Middle frontal gyrus (tissue), 1 donor: ENCODE data around the gene MPI.
"Not testable (repeated sequence)": the region's sequence is repeated elsewhere in the genome, so short reads cannot be mapped to it uniquely, and the experiment has no call there.

Experiments used
- DNase-seq: peaks from one replicate; pipeline ENCODE4 v3.0.0-alpha.2; 2015; ENCODE audit warnings: low spot score; ENCODE audit errors: extremely low spot score

MPI gene

GRCh38 chr15:74891469-74891868 is 1.6 kb downstream of the MPI start:
- no peak for DNase-seq

- no peak for DNase-seq
These were observed 2.5 kb downstream of the MPI start for GRCh38 chr15:74892313-74892712.

- no peak for DNase-seq
These were observed 3.1 kb downstream of the MPI start for GRCh38 chr15:74892931-74893330.

- DNase-seq, result no peak
These were observed 3.8 kb downstream of the MPI start for GRCh38 chr15:74893627-74894026.

GRCh38 chr15:74894383-74894782 is 4.5 kb downstream of the MPI start:
- DNase-seq, result not testable (repeated sequence)

- no peak for DNase-seq
These were observed 6.0 kb downstream of the MPI start for GRCh38 chr15:74895830-74896229.

- DNase-seq, result no peak
These were observed 6.5 kb downstream of the MPI start for GRCh38 chr15:74896316-74896715.

- no peak for DNase-seq
These were observed 7.5 kb downstream of the MPI start for GRCh38 chr15:74897300-74897701.

GRCh38 chr15:74901612-74902063 is 11.8 kb downstream of the MPI start:
- DNase-seq, result no peak

GRCh38 chr15:74902295-74903075 is 12.6 kb downstream of the MPI start:
- no peak for DNase-seq

- DNase-seq, result no peak
These were observed 13.8 kb downstream of the MPI start for GRCh38 chr15:74903676-74904075.

GRCh38 chr15:74904190-74904805 is 14.5 kb downstream of the MPI start:
- no peak for DNase-seq

GRCh38 chr15:74906067-74906449 is 16.2 kb downstream of the MPI start:
- no peak for DNase-seq

GRCh38 chr15:74906450-74907162 is 16.8 kb downstream of the MPI start, which contains the start of gene FAM219B:
TSS of gene FAM219B (minus strand) at chr15:74906851. CDS start at chr15:74906800, 51 bp downstream.
- DNase-seq, result peak; percentile 83

- DNase-seq, result no peak
These were observed 17.5 kb downstream of the MPI start for GRCh38 chr15:74907163-74907870.

GRCh38 chr15:74908635-74909034 is 18.8 kb downstream of the MPI start:
- DNase-seq, result no peak

GRCh38 chr15:74913041-74913440 is 23.2 kb downstream of the MPI start:
- DNase-seq, result no peak

- not testable (repeated sequence) for DNase-seq
These were observed 24.0 kb downstream of the MPI start for GRCh38 chr15:74913799-74914198.

- no peak for DNase-seq
These were observed 27.8 kb downstream of the MPI start for GRCh38 chr15:74917676-74918075.

- DNase-seq, result no peak
These were observed 30.6 kb downstream of the MPI start for GRCh38 chr15:74920456-74920855.

- no peak for DNase-seq
These were observed 34.7 kb downstream of the MPI start for GRCh38 chr15:74924525-74924924.
